Right lobe of liver (tissue), 6 donors: Measurements from ENCODE around the gene CDH1. TPM values are rescaled to one million over a fixed set of nuclear protein-coding genes. Genes with fewer than 3 reads are reported as not detected.
"Not testable (repeated sequence)": the region's sequence is repeated elsewhere in the genome, so short reads cannot be mapped to it uniquely, and the experiment has no call there.

Experiments
- ATAC-seq, 4 donors: fragments of 200-7000 bp; cut with Tn5 transposase; one replicate each; pipeline ENCODE4 v1.9.1; 2020; ENCODE audit warnings: mild to moderate bottlenecking in 4 of 4, moderate library complexity in 4 of 4
- DNase-seq, 3 donors: peaks; one replicate each; pipeline ENCODE4 v3.0.0-alpha.2; 2020
- H3K27ac ChIP-seq, 3 donors: fragments of 200-600 bp; one replicate each; pipeline ENCODE4 v1.8.0; 2022
- H3K27me3 ChIP-seq, 2 donors: fragments of 200-600 bp; one replicate each; pipeline ENCODE4 v1.8.0; 2022
- H3K36me3 ChIP-seq, 4 donors: fragments of 200-600 bp; sonication (generic) in 1 of 4; one replicate each; pipeline versions ENCODE4 v1.5.1 to v1.8.0; 2017 to 2022; ENCODE audit warnings: control low read depth in 1 of 4
- H3K4me1 ChIP-seq, 4 donors: fragments of 200-600 bp; sonication (generic) in 1 of 4; one replicate each; pipeline versions ENCODE4 v1.5.1 to v1.8.0; 2017 to 2022; ENCODE audit warnings: control low read depth in 1 of 4
- H3K4me3 ChIP-seq, 3 donors: fragments of 200-600 bp; one replicate each; pipeline ENCODE4 v1.8.0; 2022
- H3K9me3 ChIP-seq, 4 donors: fragments of 200-600 bp; sonication (generic) in 1 of 4; one replicate each; pipeline versions ENCODE4 v1.5.1 to v1.8.0; 2017 to 2022; ENCODE audit warnings: control low read depth in 1 of 4
- CTCF ChIP-seq, 4 donors: fragments of 200-600 bp in 3 of 4; fragments of 450-650 bp in 1 of 4; IDR thresholded peaks; one replicate each; pipeline versions ENCODE4 v1.5.1 to v1.8.0; 2016 to 2022; ENCODE audit warnings: antibody characterized with exemption in 4 of 4, mild to moderate bottlenecking in 2 of 4
- POLR2A ChIP-seq: fragments of 450-650 bp; IDR thresholded peaks from one replicate; pipeline ENCODE4 v1.6.1; 2017; ENCODE audit warnings: antibody characterized with exemption, mild to moderate bottlenecking
- WGBS: methylation state at CpG from one replicate; pipeline ENCODE4 v1.1.6; 2018; ENCODE audit warnings: low coverage, low lambda C conversion rate; ENCODE audit not compliant: insufficient coverage; ENCODE audit errors: missing lambda C conversion rate; 5-methylcytosine and 5-hydroxymethylcytosine counted together
- intact Hi-C, 2 donors: fragments of 100-400 bp; cut with DNase I; formaldehyde crosslinking; loops; one replicate each; pipeline versions ENCODE4 v1.11.2 to v1.14.1; 2022
- total RNA-seq, 6 experiments: library from RNA; depleted of rRNA in 2 of 6; stranded (reverse); fragments of >200 nt in 2 of 6; fragmentation: NEBNext Ultra II Directional in 3 of 6; extraction: Animal tissue kit (Norgen Biotek cat#: 25700) in 3 of 6; gene quantifications; one replicate each; pipeline versions ENCODE4 v1.1.0 to v1.2.4, GENCODE V29; 2016 to 2023
- donor health status: DM: no; HTN: yes; CAD: no.
- donor health status: DM: no; HTN: no; CAD: no.
- donor health status: DM: no; HTN: no; CAD: no.
- donor health status: DM: no; HTN: yes; CAD: no.
- donor health status: DM: no; HTN: yes; CAD: no.

The CDH1 gene
- total RNA-seq, 6 experiments from 2014 or later, result 54.3 to 130 (median 76.5) TPM

GRCh38 chr16:68839831-68840230 is 102.7 kb downstream of the CDH1 start:
- Histone ChIP-seq H3K9me3 (no peaks in the 10 kb centered on the region), H3K27me3 (no peaks in the 10 kb centered on the region), H3K27ac (no peak overlapping the region), H3K4me1 (peaks cover 0 to 7% (median 0%) of the 10 kb centered on the region in 4 donors), H3K4me3 (no peak overlapping the region), H3K36me3 (no peaks in the 10 kb centered on the region)
- intact Hi-C loops, result loop anchor here in 1 of 2 donors (10.0 kb wide), 1 partner anchor 275 kb away; no protein-coding TSS in a partner anchor
- 62% methylated on average over 4 of the region's 4 CpGs for WGBS
- TF ChIP-seq POLR2A (no peak), CTCF (IDR thresholded peaks at IDR 0.05) (no peak)
- DNase-seq (no peak), ATAC-seq (no peak)

GRCh38 chr16:68842964-68843481 is 105.9 kb downstream of the CDH1 start:
- peak overlapping the region; percentile 72 to 77 (median 73) for H3K27ac ChIP-seq
- H3K27me3 ChIP-seq, DNase-seq, H3K36me3 ChIP-seq, H3K9me3 ChIP-seq: not testable (repeated sequence)
- peak overlapping the region; percentile 73 to 89 (median 88) for H3K4me3 ChIP-seq
- WGBS, result 8% methylated on average over 6 of the region's 23 CpGs
- peaks cover 0 to 13% (median 0%) of the 10 kb centered on the region in 4 donors for H3K4me1 ChIP-seq
- peak in 2 of 4 donors; percentile 3 for ATAC-seq
- intact Hi-C loops, result loop anchor here in 1 of 2 donors (10.0 kb wide), 1 partner anchor 272 kb away; no protein-coding TSS in a partner anchor

- WGBS, result 0% methylated on average over 14 of the region's 55 CpGs
- ATAC-seq, result peak; percentile 92 to 94 (median 93)
- Histone ChIP-seq H3K36me3 (no peaks in the 10 kb centered on the region), H3K4me1 (peaks cover 0 to 13% (median 0%) of the 10 kb centered on the region in 4 donors), H3K9me3 (no peaks in the 10 kb centered on the region), H3K27ac (peak within 1 kb of the TSS; percentile 72 to 77 (median 73)), H3K4me3 (peak within 1 kb of the TSS; percentile 73 to 89 (median 88)), H3K27me3 (no peaks in the 10 kb centered on the region)
- TF ChIP-seq CTCF (IDR thresholded peaks at IDR 0.05) (peak in 3 of 4 donors; percentile 7 to 23 (median 20)), POLR2A (peak; percentile 72)
- intact Hi-C loops, result loop anchor here in 1 of 2 donors (10.0 kb wide), 1 partner anchor 271 kb away; no protein-coding TSS in a partner anchor
- DNase-seq, result peak; percentile 84 to 87 (median 85)
Measured at GRCh38 chr16:68843482-68844210, 106.6 kb downstream of the CDH1 start, which contains the start of gene TANGO6. TANGO6 (plus strand) TSS chr16:68843531; CDS start chr16:68843618, 87 bp downstream.

- no peaks in the 10 kb centered on the region for H3K9me3 ChIP-seq
- TF ChIP-seq POLR2A (no peak), CTCF (IDR thresholded peaks at IDR 0.05) (no peak)
- H3K27me3 ChIP-seq, result no peaks in the 10 kb centered on the region
- H3K4me3 ChIP-seq, result peak overlapping the region; percentile 73 to 89 (median 88)
- intact Hi-C loops, result loop anchor here in 1 of 2 donors (10.0 kb wide), 1 partner anchor 271 kb away; no protein-coding TSS in a partner anchor
- peak overlapping the region; percentile 72 to 77 (median 73) for H3K27ac ChIP-seq
- H3K36me3 ChIP-seq, result no peaks in the 10 kb centered on the region
- WGBS, result 5% methylated on average over 6 of the region's 6 CpGs
- no peak for DNase-seq
- ATAC-seq, result peak; percentile 3 to 34 (median 23)
- peaks cover 0 to 13% (median 0%) of the 10 kb centered on the region in 4 donors for H3K4me1 ChIP-seq
Measured at GRCh38 chr16:68844211-68844564, 107.1 kb downstream of the CDH1 start.

- no peak overlapping the region for H3K27ac ChIP-seq
- ATAC-seq (no peak), DNase-seq (no peak)
- no peaks in the 10 kb centered on the region for H3K27me3 ChIP-seq
- 84% methylated on average over 9 of the region's 9 CpGs for WGBS
- no peak overlapping the region for H3K4me3 ChIP-seq
- H3K36me3 ChIP-seq, result no peaks in the 10 kb centered on the region
- intact Hi-C loops, result loop anchor here in 1 of 2 donors (10.0 kb wide), 1 partner anchor 266 kb away; no protein-coding TSS in a partner anchor
- H3K4me1 ChIP-seq, result peaks cover 0 to 13% (median 0%) of the 10 kb centered on the region in 4 donors
- H3K9me3 ChIP-seq, result no peaks in the 10 kb centered on the region
- no peak for TF ChIP-seq POLR2A
- no peak for TF ChIP-seq CTCF (IDR thresholded peaks at IDR 0.05)
Measured at GRCh38 chr16:68848786-68849185, 111.7 kb downstream of the CDH1 start.
